A549 (cell line): ENCODE data around the gene KRTAP9-1. TPM values are rescaled to one million over a fixed set of nuclear protein-coding genes. Genes with fewer than 3 reads are reported as not detected.

Source experiments
- ATAC-seq, 2 experiments: fragments of 200-7000 bp in 1 of 2; fragments of >200 bp in 1 of 2; cut with Nextera tagmentation in 1 of 2; cut with Tn5 transposase in 1 of 2; 3 replicates each; pipeline versions ENCODE4 v1.8.0 to v1.9.1; 2018 to 2020; ENCODE audit warnings: mild to moderate bottlenecking in 1 of 2, moderate library complexity in 1 of 2
- CTCF ChIA-PET: fragments of 300-600 bp; sonication (Branson Sonifier 250); formaldehyde crosslinking; extraction: SDS; loops from one replicate; lab custom pipeline; 2021; ENCODE audit warnings: antibody characterized with exemption, inconsistent platforms; lab: Yijun Ruan, JAX
- POLR2A ChIA-PET: fragments of 350-600 bp; formaldehyde crosslinking; extraction: SDS; loops from one replicate; lab custom pipeline; 2021; ENCODE audit warnings: antibody characterized with exemption, inconsistent platforms; lab: Yijun Ruan, JAX
- DNase-seq, 2 experiments: peaks; one replicate each; pipeline versions ENCODE4 v3.0.0 to v3.0.0-alpha.2; 2011 to 2016; ENCODE audit warnings: low read depth in 1 of 2, low spot score in 1 of 2
- FAIRE-seq: peaks from 2 replicates; lab custom pipeline; 2011; peaks lifted over from hg19 to GRCh38; lab: Jason Lieb, UNC
- H3K27ac ChIP-seq, 2 experiments: fragments of >200 bp; sonication (Bioruptor Twin); formaldehyde crosslinking; 3 replicates each; pipeline ENCODE4 v1.5.1; 2016 to 2017
- H3K4me1 ChIP-seq: fragments of >200 bp; sonication (Bioruptor Twin); formaldehyde crosslinking; 3 replicates; pipeline ENCODE4 v1.6.1; 2016
- H3K4me2 ChIP-seq: fragments of >200 bp; sonication (Bioruptor Twin); formaldehyde crosslinking; 3 replicates; pipeline ENCODE4 v1.6.1; 2016
- H3K4me3 ChIP-seq: fragments of >200 bp; sonication (Bioruptor Twin); formaldehyde crosslinking; 3 replicates; pipeline ENCODE4 v1.5.1; 2016
- H3K9me3 ChIP-seq: fragments of >200 bp; sonication (Bioruptor Twin); formaldehyde crosslinking; 3 replicates; pipeline ENCODE4 v1.6.1; 2016
- BHLHE40 ChIP-seq: IDR thresholded peaks from 2 replicates; pipeline ENCODE4 v1.6.1; 2012; ENCODE audit warnings: low read depth, low read length, inconsistent platforms
- CBX2 ChIP-seq: fragments of 200-600 bp; sonication (generic); IDR thresholded peaks from 2 replicates; pipeline ENCODE4 v1.6.1; 2016; ENCODE audit warnings: low read depth, mild to moderate bottlenecking, borderline replicate concordance
- CBX8 ChIP-seq: fragments of 200-600 bp; sonication (generic); IDR thresholded peaks from 2 replicates; pipeline ENCODE4 v1.6.1; 2016
- CHD2 ChIP-seq: fragments of 150-350 bp; IDR thresholded peaks from 2 replicates; pipeline ENCODE4 v1.6.1; 2014; ENCODE audit warnings: low read length; ENCODE audit not compliant: partially characterized antibody
- EHMT2 ChIP-seq: fragments of 200-600 bp; sonication (generic); IDR thresholded peaks from 2 replicates; pipeline ENCODE4 v1.6.1; 2016; ENCODE audit warnings: antibody characterized with exemption, low read depth, mild to moderate bottlenecking, moderate library complexity
- EP300 ChIP-seq, 2 experiments: fragments of >200 bp; sonication (Bioruptor Twin); formaldehyde crosslinking; IDR thresholded peaks; 2 replicates in 1 of 2; 3 replicates in 1 of 2; pipeline ENCODE4 v1.6.1; 2016 to 2017
- FOSL2 ChIP-seq, 2 experiments: fragments of 450-650 bp in 1 of 2; fragments of >200 bp in 1 of 2; sonication (Bioruptor Twin) in 1 of 2; formaldehyde crosslinking; IDR thresholded peaks; 2 replicates each; pipeline versions ENCODE4 v1.5.0 to v1.6.1; 2016 to 2020; ENCODE audit warnings: mild to moderate bottlenecking in 1 of 2, moderate library complexity in 1 of 2
- FOXS1 ChIP-seq: fragments of 250-450 bp; sonication (Bioruptor Pico); IDR thresholded peaks from 2 replicates; pipeline ENCODE4 v1.5.0; 2020; ENCODE audit warnings: mild to moderate bottlenecking, moderate library complexity
- HDAC2 ChIP-seq: fragments of 200-600 bp; sonication (generic); IDR thresholded peaks from 2 replicates; pipeline ENCODE4 v1.6.1; 2016
- HOXA7 ChIP-seq: fragments of 250-450 bp; sonication (Bioruptor Pico); IDR thresholded peaks from 2 replicates; pipeline ENCODE4 v1.5.0; 2020; ENCODE audit warnings: mild to moderate bottlenecking, moderate library complexity
- HOXB13 ChIP-seq: fragments of 250-450 bp; sonication (Bioruptor Pico); IDR thresholded peaks from 2 replicates; pipeline ENCODE4 v1.5.0; 2020; ENCODE audit warnings: low read depth, mild to moderate bottlenecking, moderate library complexity
- HOXB5 ChIP-seq: fragments of 250-450 bp; sonication (Bioruptor Pico); IDR thresholded peaks from 2 replicates; pipeline ENCODE4 v1.5.0; 2020; ENCODE audit warnings: mild to moderate bottlenecking, moderate library complexity
- JUNB ChIP-seq: fragments of >200 bp; sonication (Bioruptor Twin); formaldehyde crosslinking; IDR thresholded peaks from 2 replicates; pipeline ENCODE4 v1.6.1; 2016
- KDM1A ChIP-seq: fragments of 200-600 bp; sonication (generic); IDR thresholded peaks from 2 replicates; pipeline ENCODE4 v1.6.1; 2016; ENCODE audit warnings: low read depth, mild to moderate bottlenecking
- KDM5A ChIP-seq: fragments of 200-600 bp; sonication (generic); IDR thresholded peaks from 2 replicates; pipeline ENCODE4 v1.6.1; 2016; ENCODE audit warnings: antibody characterized with exemption, mild to moderate bottlenecking
- MYC ChIP-seq: IDR thresholded peaks from 2 replicates; pipeline ENCODE4 v1.6.1; 2012; ENCODE audit warnings: mild to moderate bottlenecking, inconsistent platforms, low read length, improper control_type of control experiment, borderline replicate concordance
- NR3C1 ChIP-seq: fragments of >200 bp; sonication (Bioruptor Twin); formaldehyde crosslinking; IDR thresholded peaks from 3 replicates; pipeline ENCODE4 v1.6.1; 2017
- RCOR1 ChIP-seq: fragments of 150-350 bp; IDR thresholded peaks from 2 replicates; pipeline ENCODE4 v1.6.1; 2014; ENCODE audit warnings: antibody characterized with exemption, low read length, low read depth
- TFCP2L1 ChIP-seq: fragments of 250-450 bp; sonication (Bioruptor Pico); IDR thresholded peaks from 2 replicates; pipeline ENCODE4 v1.5.0; 2021; ENCODE audit warnings: mild to moderate bottlenecking
- TP53 ChIP-seq: fragments of 250-450 bp; sonication (Bioruptor Pico); IDR thresholded peaks from 2 replicates; pipeline ENCODE4 v1.5.0; 2021; ENCODE audit warnings: mild to moderate bottlenecking, moderate library complexity
- WGBS: methylation state at CpG from one replicate; pipeline ENCODE4 v1.1.6; 2017; ENCODE audit errors: missing lambda C conversion rate; 5-methylcytosine and 5-hydroxymethylcytosine counted together
- polyA plus RNA-seq, 4 experiments: library from polyadenylated mRNA; depleted of rRNA in 3 of 4; stranded (reverse); fragments of >200 nt; fragmentation: RNase III in 1 of 4; extraction: RNeasy Plus Mini Kit Qiagen cat#74134 plus additional on column Dnase treatment in 1 of 4; gene quantifications; 2 replicates in 3 of 4; 3 replicates in 1 of 4; pipeline ENCODE4 v1.2.3, GENCODE V29; 2011 to 2017
- TF ChIP-seq, protein P1 (sequence below): fragments of >200 bp; sonication (Bioruptor Twin); formaldehyde crosslinking; IDR thresholded peaks from 2 replicates; pipeline ENCODE4 v1.6.1; 2016
- TF ChIP-seq, protein P2 (sequence below): IDR thresholded peaks from 2 replicates; pipeline ENCODE4 v1.6.1; 2012; ENCODE audit warnings: low read depth, borderline replicate concordance
- TF ChIP-seq, protein P3 (sequence below): fragments of >200 bp; sonication (Bioruptor Twin); formaldehyde crosslinking; IDR thresholded peaks from 3 replicates; pipeline ENCODE4 v1.5.1; 2016

KRTAP9-1 gene
- polyA plus RNA-seq, 2 of the 4 experiments (the other 2 are of a cell fraction), result not detected

DNA sequence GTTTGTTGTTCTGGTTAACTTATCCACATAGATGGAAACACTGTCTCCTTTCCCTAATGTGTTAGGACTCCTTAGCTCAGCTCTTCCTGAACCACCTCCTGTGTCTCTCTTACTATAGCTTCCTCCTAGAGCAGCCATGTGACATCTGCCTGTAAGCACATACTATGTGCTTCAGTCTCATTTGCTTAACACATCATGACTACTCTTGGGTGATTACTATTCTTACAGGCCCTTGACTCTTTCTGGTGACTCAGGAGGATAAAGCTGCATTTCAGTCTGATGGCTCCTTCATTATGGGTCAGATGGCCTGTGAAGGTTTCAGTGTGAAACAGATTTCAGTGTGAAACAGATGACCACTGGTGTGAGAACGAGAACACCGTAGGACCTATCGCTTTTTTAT is 11.3 kb upstream of the KRTAP9-1 start:
- no peaks in the 10 kb centered on the region for H3K9me3 ChIP-seq
- no peaks in the 10 kb centered on the region for H3K4me1 ChIP-seq
- FAIRE-seq (no peak), DNase-seq (no peak), ATAC-seq (no peak)
- ChIA-PET POLR2A (no interaction called here), CTCF (interaction anchor here (0.9 to 2.4 kb wide), 3 partner anchors 11 to 489 kb away, joined by 3 to 6 read pairs (median 3); partner anchors contain the start of gene KRTAP4-3)
- H3K4me2 ChIP-seq, result no peak overlapping the region
- H3K4me3 ChIP-seq, result no peak overlapping the region
- no peak overlapping the region for H3K27ac ChIP-seq
- 96% methylated on average over 3 of the region's 3 CpGs for WGBS
- no peak for TF ChIP-seq RCOR1
- no peak for TF ChIP-seq JUNB
- no peak for TF ChIP-seq CBX8
- no peak for TF ChIP-seq EHMT2
- no peak for TF ChIP-seq FOSL2 (IDR thresholded peaks at IDR 0.05)
- TF ChIP-seq FOSL2 (CRISPR knock-in tag; IDR thresholded peaks at IDR 0.05), result no peak
- no peak for TF ChIP-seq HOXB5 (CRISPR knock-in tag)
- TF ChIP-seq EP300 (IDR thresholded peaks at IDR 0.05), result no peak
- TF ChIP-seq, protein P1, sequence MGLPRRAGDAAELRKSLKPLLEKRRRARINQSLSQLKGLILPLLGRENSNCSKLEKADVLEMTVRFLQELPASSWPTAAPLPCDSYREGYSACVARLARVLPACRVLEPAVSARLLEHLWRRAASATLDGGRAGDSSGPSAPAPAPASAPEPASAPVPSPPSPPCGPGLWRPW, result no peak
- TF ChIP-seq KDM5A, result no peak
- TF ChIP-seq CHD2, result no peak
- TF ChIP-seq TP53 (CRISPR knock-in tag), result no peak
- TF ChIP-seq KDM1A, result no peak
- no peak for TF ChIP-seq MYC

DNA sequence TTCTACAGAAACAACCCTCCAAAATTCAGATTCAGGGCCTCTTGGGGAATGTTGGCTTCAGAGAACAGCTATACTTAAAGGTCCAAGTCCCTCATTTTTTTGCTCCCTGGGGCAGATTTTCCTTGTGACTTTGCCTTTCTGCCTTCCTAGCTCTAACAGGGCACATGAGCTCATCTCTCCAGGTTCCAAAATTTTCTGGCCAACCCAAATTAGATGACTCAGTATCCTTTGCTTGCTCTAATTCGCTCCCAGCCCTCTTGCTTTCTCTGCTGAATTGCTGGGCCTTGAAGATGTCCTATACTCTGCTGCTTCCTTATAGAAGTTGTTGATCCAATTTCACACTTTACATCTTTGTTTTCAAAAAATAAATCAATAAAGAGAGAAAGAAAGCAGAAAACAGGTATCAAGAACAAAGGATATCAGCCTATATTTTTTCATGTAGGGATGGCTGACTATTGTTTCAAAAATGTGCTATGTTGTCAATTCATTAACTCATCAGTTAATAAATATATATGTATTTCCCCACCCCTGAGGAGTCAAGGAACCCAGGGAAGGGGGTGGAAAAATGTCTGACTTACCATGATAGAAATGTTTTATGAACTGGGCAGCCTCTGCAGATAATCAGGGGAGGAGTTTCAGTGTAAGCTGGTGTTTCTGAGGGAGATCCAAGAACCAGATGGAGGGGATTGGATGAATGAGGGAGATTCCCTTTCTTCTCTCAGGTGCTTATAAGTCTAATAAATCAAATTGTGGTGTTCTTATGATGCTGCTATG is 10.7 kb upstream of the KRTAP9-1 start:
- Histone ChIP-seq H3K4me2 (no peak overlapping the region; the same call in 2 of the 3 replicates), H3K4me3 (no peak overlapping the region), H3K27ac (no peak overlapping the region), H3K9me3 (no peaks in the 10 kb centered on the region), H3K4me1 (no peaks in the 10 kb centered on the region)
- TF ChIP-seq HOXB13 (CRISPR knock-in tag) (no peak), CBX2 (no peak), NR3C1 (no peak), MYC (no peak), TP53 (CRISPR knock-in tag) (no peak), TFCP2L1 (CRISPR knock-in tag) (no peak), RCOR1 (no peak), CBX8 (no peak), BHLHE40 (no peak), FOXS1 (CRISPR knock-in tag) (no peak), EP300 (IDR thresholded peaks at IDR 0.05) (no peak), HOXA7 (CRISPR knock-in tag) (no peak), HDAC2 (no peak)
- TF ChIP-seq, protein P2, sequence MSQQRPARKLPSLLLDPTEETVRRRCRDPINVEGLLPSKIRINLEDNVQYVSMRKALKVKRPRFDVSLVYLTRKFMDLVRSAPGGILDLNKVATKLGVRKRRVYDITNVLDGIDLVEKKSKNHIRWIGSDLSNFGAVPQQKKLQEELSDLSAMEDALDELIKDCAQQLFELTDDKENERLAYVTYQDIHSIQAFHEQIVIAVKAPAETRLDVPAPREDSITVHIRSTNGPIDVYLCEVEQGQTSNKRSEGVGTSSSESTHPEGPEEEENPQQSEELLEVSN, result no peak
- TF ChIP-seq, protein P3, sequence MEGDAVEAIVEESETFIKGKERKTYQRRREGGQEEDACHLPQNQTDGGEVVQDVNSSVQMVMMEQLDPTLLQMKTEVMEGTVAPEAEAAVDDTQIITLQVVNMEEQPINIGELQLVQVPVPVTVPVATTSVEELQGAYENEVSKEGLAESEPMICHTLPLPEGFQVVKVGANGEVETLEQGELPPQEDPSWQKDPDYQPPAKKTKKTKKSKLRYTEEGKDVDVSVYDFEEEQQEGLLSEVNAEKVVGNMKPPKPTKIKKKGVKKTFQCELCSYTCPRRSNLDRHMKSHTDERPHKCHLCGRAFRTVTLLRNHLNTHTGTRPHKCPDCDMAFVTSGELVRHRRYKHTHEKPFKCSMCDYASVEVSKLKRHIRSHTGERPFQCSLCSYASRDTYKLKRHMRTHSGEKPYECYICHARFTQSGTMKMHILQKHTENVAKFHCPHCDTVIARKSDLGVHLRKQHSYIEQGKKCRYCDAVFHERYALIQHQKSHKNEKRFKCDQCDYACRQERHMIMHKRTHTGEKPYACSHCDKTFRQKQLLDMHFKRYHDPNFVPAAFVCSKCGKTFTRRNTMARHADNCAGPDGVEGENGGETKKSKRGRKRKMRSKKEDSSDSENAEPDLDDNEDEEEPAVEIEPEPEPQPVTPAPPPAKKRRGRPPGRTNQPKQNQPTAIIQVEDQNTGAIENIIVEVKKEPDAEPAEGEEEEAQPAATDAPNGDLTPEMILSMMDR, result no peak
- ATAC-seq, result no peak
- POLR2A ChIA-PET, result no interaction called here
- CTCF ChIA-PET, result interaction anchor here (0.9 to 2.4 kb wide), 3 partner anchors 11 to 488 kb away, joined by 3 to 6 read pairs (median 3); partner anchors contain the start of gene KRTAP4-3
- no peak for FAIRE-seq
- WGBS, result 69% methylated on average over 1 of the region's 1 CpG
- no peak for DNase-seq
